Fibroblast of lung (primary cell): Measurements from ENCODE around the gene CACNA2D3. TPM values are rescaled to one million over a fixed set of nuclear protein-coding genes. Genes with fewer than 3 reads are reported as not detected.

Source experiments
- DNase-seq, 2 donors: peaks; one replicate each; pipeline versions ENCODE4 v3.0.0 to v3.0.0-alpha.2; 2010; ENCODE audit warnings: low read depth in 2 of 2
- H2AFZ ChIP-seq: 2 replicates; pipeline ENCODE4 v1.5.1; 2012; ENCODE audit warnings: low read length, control low read depth, inconsistent platforms
- H3K27ac ChIP-seq: 2 replicates; pipeline ENCODE4 v1.5.1; 2011; ENCODE audit warnings: low read length, control low read depth; ENCODE audit not compliant: insufficient read depth
- H3K27me3 ChIP-seq: 2 replicates; pipeline ENCODE4 v1.5.1; 2011; ENCODE audit warnings: mild to moderate bottlenecking, low read length; ENCODE audit not compliant: control insufficient read depth, insufficient read depth
- H3K36me3 ChIP-seq: 2 replicates; pipeline ENCODE4 v1.5.1; 2011; ENCODE audit warnings: low read length; ENCODE audit not compliant: control insufficient read depth, insufficient read depth
- H3K4me1 ChIP-seq: 2 replicates; pipeline ENCODE4 v1.5.1; 2011; ENCODE audit warnings: low read length; ENCODE audit not compliant: control insufficient read depth, insufficient read depth; ENCODE audit errors: extremely low read depth
- H3K4me2 ChIP-seq: 2 replicates; pipeline ENCODE4 v1.5.1; 2011; ENCODE audit warnings: low read length, control low read depth; ENCODE audit not compliant: insufficient read depth; ENCODE audit errors: extremely low read depth
- H3K4me3 ChIP-seq, 4 experiments: fragments of 200-600 bp in 1 of 4; sonication (generic) in 1 of 4; replicated peaks in 1 of 4; 2 replicates each; pipeline ENCODE4 v1.5.1; 2011 to 2016; ENCODE audit warnings: low read length in 4 of 4, low read depth in 3 of 4, mild to moderate bottlenecking in 3 of 4, control low read depth in 2 of 4, inconsistent platforms in 1 of 4, mixed read lengths in 1 of 4; ENCODE audit not compliant: insufficient read depth in 1 of 4; ENCODE audit errors: control extremely low read depth in 1 of 4
- H3K79me2 ChIP-seq: 2 replicates; pipeline ENCODE4 v1.5.1; 2012; ENCODE audit warnings: mild to moderate bottlenecking, low read length, inconsistent platforms; ENCODE audit not compliant: control insufficient read depth, insufficient read depth
- H3K9ac ChIP-seq: 2 replicates; pipeline ENCODE4 v1.5.1; 2011; ENCODE audit warnings: mild to moderate bottlenecking, low read length, control low read depth; ENCODE audit not compliant: insufficient read depth
- H3K9me3 ChIP-seq: 2 replicates; pipeline ENCODE4 v1.5.1; 2012; ENCODE audit warnings: low read depth, low read length; ENCODE audit not compliant: control insufficient read depth, insufficient read depth
- H4K20me1 ChIP-seq: 2 replicates; pipeline ENCODE4 v1.5.1; 2011; ENCODE audit warnings: low read length; ENCODE audit not compliant: control insufficient read depth, insufficient read depth; ENCODE audit errors: extremely low read depth
- EZH2 ChIP-seq: IDR thresholded peaks from 2 replicates; pipeline ENCODE4 v1.5.1; 2012; ENCODE audit warnings: low read length, control low read depth, mild to moderate bottlenecking; ENCODE audit errors: missing control alignments
- polyA plus RNA-seq, 2 donors: library from polyadenylated mRNA; depleted of rRNA in 1 of 2; stranded (reverse) in 1 of 2; unstranded in 1 of 2; fragments of >200 nt; gene quantifications; 2 replicates each; pipeline ENCODE4 v1.2.1, GENCODE V29; 2011 to 2012; ENCODE audit warnings: missing spikeins in 1 of 2
- total RNA-seq: library from RNA; depleted of rRNA; stranded (reverse); fragments of >200 nt; gene quantifications from 2 replicates; pipeline ENCODE4 v1.2.1, GENCODE V29; 2014
- TF ChIP-seq, protein P1 (sequence below), 2 donors: IDR thresholded peaks in 1 of 2; conservative IDR thresholded peaks in 1 of 2; 1 replicate in 1 of 2; 2 replicates in 1 of 2; pipeline ENCODE4 v1.5.1; 2011 to 2012; ENCODE audit warnings: low read length in 2 of 2, control low read depth in 1 of 2, inconsistent platforms in 1 of 2, low read depth in 1 of 2, mild to moderate bottlenecking in 1 of 2

Gene CACNA2D3
- total and polyA plus RNA-seq, 2 donors (not counting 1 experiment from before 2014, with no cell fraction given): 1.8 to 11.5 TPM

DNA sequence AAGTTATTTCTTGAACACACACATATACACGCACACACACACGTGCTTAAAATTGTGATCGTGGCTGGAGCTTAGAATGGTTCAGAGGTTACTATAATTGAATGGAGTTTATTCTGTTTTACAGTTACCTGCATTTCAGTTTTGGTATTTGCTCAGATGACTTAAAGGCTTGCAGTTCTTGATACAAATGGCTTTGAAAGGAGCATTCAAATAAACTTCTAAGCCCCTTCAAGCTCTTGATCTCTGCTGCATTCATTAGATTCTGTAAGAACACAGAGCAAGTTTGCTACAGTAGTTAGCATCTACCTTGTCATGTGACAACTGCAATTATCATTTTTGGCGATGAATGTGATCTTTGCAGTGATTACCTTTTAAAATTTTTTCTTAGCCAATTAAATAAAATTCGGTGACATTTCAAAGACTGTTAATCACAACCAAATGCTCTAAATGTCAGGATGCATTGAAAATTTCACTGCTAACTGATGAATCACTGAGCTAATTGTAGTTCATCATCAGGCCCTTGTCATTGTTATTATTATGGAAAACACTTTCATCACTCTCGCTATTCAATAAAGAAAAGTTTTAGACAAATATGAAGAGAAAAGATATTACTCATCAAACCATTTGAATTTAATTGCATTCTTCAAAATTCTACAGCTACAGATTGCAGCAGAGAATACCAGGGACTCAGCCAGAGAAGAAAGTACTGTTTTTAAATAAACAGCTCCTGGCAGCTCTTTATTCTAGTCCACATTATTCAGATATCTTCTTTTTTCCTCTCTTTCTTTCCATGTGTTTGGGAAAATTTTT, 509.4 kb downstream of the CACNA2D3 start:
- no peak overlapping the region for H3K4me3 ChIP-seq
- TF ChIP-seq, protein P1, sequence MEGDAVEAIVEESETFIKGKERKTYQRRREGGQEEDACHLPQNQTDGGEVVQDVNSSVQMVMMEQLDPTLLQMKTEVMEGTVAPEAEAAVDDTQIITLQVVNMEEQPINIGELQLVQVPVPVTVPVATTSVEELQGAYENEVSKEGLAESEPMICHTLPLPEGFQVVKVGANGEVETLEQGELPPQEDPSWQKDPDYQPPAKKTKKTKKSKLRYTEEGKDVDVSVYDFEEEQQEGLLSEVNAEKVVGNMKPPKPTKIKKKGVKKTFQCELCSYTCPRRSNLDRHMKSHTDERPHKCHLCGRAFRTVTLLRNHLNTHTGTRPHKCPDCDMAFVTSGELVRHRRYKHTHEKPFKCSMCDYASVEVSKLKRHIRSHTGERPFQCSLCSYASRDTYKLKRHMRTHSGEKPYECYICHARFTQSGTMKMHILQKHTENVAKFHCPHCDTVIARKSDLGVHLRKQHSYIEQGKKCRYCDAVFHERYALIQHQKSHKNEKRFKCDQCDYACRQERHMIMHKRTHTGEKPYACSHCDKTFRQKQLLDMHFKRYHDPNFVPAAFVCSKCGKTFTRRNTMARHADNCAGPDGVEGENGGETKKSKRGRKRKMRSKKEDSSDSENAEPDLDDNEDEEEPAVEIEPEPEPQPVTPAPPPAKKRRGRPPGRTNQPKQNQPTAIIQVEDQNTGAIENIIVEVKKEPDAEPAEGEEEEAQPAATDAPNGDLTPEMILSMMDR (conservative IDR thresholded peaks at IDR 0.05 in 1 of 2, IDR thresholded peaks at IDR 0.05 in 1 of 2; ENCODE audit: low read depth in 1 of 2, low read length in 2 of 2): no peak
- TF ChIP-seq EZH2: no peak
- no peaks in the 10 kb centered on the region for H4K20me1 ChIP-seq
- H3K27me3 ChIP-seq: no peaks in the 10 kb centered on the region
- no peak overlapping the region for H3K27ac ChIP-seq
- no peak overlapping the region for H3K4me2 ChIP-seq
- no peaks in the 10 kb centered on the region for H3K4me1 ChIP-seq
- no peak overlapping the region for H3K9ac ChIP-seq
- no peak for DNase-seq
- H3K9me3 ChIP-seq: no peaks in the 10 kb centered on the region
- no peak overlapping the region for H2AFZ ChIP-seq
- no peaks in the 10 kb centered on the region for H3K79me2 ChIP-seq
- no peaks in the 10 kb centered on the region for H3K36me3 ChIP-seq

DNA sequence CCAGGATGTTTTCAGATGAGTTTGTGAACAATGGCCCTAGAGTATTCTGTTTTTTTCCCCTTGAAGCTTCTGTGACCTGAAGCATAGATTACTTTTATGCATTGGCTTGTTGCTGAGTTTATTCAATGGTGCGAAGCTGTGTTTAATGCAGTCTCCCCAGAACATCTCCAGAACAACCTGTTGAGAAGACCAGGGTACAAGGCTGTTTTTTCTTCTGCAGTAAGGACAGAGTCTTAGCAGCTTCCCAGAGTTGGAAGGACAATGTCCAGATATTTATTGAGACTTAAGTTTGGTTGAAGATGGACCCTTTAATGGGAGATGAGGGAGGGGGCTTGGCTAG, 509.9 kb downstream of the CACNA2D3 start:
- Histone ChIP-seq H3K4me2 (no peak overlapping the region), H3K9me3 (no peaks in the 10 kb centered on the region), H3K27ac (no peak overlapping the region), H3K4me3 (no peak overlapping the region), H2AFZ (no peak overlapping the region), H3K4me1 (no peaks in the 10 kb centered on the region), H3K36me3 (no peaks in the 10 kb centered on the region), H3K79me2 (no peaks in the 10 kb centered on the region), H3K9ac (no peak overlapping the region), H3K27me3 (no peaks in the 10 kb centered on the region), H4K20me1 (no peaks in the 10 kb centered on the region)
- DNase-seq: no peak
- TF ChIP-seq, protein P1 (conservative IDR thresholded peaks at IDR 0.05 in 1 of 2, IDR thresholded peaks at IDR 0.05 in 1 of 2; ENCODE audit: low read depth in 1 of 2, low read length in 2 of 2): no peak
- TF ChIP-seq EZH2: no peak

DNA sequence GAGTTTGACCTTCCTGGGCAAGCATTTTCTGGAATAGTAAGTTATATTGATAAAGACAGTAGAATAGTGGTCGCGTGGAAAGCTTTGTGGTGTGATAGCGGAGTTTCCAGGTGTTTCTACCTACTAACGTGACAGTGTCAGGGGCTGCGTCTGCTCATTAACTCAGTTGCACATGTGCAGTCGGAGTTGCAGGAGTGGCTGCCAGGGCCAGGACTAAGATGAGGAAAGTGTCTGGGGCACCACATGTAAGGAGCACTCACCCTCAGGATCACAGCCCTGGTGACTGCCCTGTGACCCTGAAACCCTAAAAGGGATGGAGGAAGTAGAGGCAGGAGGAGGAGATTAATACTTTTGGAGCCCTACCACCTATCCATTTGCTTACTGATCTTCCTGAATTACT, 510.5 kb downstream of the CACNA2D3 start:
- no peak for TF ChIP-seq EZH2
- TF ChIP-seq, protein P1 (conservative IDR thresholded peaks at IDR 0.05 in 1 of 2, IDR thresholded peaks at IDR 0.05 in 1 of 2; ENCODE audit: low read depth in 1 of 2, low read length in 2 of 2): no peak
- no peak overlapping the region for H3K4me2 ChIP-seq
- H3K4me3 ChIP-seq: no peak overlapping the region
- H3K9ac ChIP-seq: no peak overlapping the region
- H3K27ac ChIP-seq: no peak overlapping the region
- H4K20me1 ChIP-seq: no peaks in the 10 kb centered on the region
- H3K4me1 ChIP-seq: no peaks in the 10 kb centered on the region
- no peaks in the 10 kb centered on the region for H3K79me2 ChIP-seq
- H2AFZ ChIP-seq: no peak overlapping the region
- H3K36me3 ChIP-seq: no peaks in the 10 kb centered on the region
- no peak for DNase-seq
- no peaks in the 10 kb centered on the region for H3K27me3 ChIP-seq
- H3K9me3 ChIP-seq: no peaks in the 10 kb centered on the region
